ENCODE results near the gene TBRG1.

TBRG1 gene

DNA sequence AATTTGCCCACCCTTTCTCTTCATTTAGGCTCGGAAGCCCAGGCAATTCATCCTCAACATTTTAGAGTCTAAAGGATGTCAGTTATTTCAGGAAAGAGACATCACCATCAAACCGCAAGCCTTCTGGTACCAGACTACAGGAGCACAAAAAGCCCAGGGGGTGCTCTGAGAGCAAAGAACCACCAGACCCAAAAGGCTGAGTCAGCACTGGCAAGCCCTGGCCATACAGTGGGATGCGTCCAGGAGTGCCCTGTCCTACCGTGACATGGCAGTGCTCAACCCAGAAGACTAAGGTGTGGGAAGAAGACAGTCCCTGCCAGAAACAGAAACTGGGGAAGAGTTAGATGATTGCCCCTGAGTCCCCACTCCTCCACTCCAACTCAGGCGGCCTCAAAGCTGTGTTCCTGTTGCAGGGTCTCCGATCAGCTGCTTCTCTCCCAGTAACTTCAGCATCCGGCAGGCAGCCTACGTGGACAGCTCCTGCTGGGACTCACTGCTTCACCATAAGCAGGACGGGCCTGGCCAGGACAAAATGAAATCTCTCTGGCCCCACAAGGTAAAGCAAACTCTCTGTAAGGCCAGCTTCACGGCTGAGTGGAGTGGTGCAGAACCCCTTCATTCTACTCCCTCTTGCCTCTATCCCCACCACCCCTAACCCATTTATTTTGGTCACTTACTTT lies 10.0 kb upstream of the TBRG1 start:
- DNase-seq (ENCODE audit: low read depth in 2 of 2) = no peak

DNA sequence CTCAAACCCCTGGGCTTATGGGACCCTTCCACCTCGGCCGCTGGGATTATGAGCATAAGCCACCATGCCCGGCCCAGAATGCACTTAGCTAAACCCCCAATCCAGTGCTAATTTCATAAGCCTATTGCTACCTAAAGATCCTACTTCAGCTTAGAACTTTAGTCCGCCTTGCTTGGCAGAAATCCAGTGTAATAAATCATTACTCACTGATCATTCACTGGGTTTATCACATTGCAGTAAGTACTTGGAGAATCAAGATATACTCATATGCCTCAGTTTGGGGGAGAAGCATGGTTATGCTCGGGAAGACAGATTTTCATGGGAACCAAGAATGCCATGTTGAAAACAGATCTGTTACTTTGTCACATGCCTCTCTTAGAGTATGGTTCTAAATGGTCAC lies 3.8 kb upstream of the TBRG1 start:
- DNase-seq (ENCODE audit: low read depth in 2 of 2) = no peak

GRCh38 chr11:124623861-124624525 lies 1.3 kb downstream of the TBRG1 start:
- no peak for DNase-seq (ENCODE audit: low read depth in 2 of 2)

DNA sequence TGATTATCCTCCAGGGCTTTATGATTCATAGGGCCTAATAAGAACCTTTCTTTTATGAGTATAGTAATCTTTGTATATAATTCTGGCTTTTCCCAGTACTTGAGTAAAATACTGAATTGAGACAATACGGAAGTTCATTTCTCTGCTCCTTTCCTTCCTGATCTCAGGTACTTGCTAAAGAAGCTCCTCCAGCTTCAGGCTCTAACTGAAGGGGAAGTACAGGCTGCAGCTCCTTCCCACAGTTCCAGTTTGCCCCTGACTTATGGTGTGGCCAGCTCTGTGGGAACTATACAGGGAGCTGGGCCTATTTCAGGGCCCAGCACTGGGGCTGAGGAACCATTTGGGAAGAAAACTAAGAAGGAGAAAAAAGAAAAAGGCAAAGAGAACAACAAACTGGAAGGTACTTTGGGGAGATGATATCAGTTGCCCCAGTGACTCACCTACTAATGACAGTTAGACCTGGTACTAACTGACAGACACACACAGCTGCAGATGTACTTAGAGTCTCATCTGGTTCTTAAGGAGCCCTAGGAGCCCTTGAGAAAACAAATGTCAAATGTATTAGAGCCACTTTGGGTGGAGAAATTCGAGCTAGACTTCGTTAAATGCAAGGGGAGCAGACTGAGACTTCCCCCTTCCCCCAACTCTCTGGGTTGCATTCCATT lies 3.0 kb downstream of the TBRG1 start:
- DNase-seq (ENCODE audit: low read depth in 2 of 2) = no peak

- DNase-seq (ENCODE audit: low read depth in 2 of 2) = no peak
These were observed 4.9 kb downstream of the TBRG1 start for GRCh38 chr11:124627546-124627945.

GRCh38 chr11:124629961-124630360 lies 7.3 kb downstream of the TBRG1 start:
- no peak for DNase-seq (ENCODE audit: low read depth in 2 of 2)

DNA sequence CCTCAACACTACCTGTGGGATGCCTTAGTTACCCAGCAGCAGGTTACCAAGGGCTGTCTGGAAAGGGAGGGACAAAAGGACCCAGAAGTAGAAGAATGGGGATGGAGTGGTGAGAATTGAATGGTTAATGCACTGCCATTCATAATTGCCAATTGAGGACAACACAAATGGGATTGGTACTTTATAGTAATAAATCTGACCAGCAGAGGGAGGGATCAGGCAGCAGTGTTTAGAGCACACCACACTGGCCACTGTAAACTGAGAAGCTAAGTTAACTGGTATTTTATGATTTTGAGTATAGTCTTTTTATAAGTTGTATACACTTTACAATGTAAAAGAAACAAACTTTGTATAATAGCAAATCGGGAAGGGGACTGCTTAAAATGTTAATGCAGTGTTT lies 10.7 kb downstream of the TBRG1 start:
- no peak for DNase-seq (ENCODE audit: low read depth in 2 of 2)

DNA sequence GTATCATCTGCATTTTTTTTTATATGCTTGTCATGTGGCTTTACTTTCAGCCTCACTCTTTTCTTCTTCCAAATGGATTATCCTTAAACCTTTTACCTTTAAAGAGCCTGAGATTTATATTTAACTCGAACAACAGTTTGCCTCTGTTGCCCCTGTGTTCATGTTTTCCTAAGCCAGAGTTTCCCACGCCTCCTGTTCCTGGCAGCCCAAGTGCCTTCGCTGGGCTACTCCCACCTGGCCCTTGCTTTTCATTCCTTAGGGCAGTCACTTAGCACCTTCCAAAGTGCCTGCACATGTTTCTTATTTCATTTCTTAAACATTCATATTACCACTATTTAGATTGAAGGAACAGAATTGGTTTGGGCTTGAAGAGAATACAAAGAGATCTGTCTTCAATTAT lies 13.3 kb downstream of the TBRG1 start:
- no peak for DNase-seq (ENCODE audit: low read depth in 2 of 2)

DNA sequence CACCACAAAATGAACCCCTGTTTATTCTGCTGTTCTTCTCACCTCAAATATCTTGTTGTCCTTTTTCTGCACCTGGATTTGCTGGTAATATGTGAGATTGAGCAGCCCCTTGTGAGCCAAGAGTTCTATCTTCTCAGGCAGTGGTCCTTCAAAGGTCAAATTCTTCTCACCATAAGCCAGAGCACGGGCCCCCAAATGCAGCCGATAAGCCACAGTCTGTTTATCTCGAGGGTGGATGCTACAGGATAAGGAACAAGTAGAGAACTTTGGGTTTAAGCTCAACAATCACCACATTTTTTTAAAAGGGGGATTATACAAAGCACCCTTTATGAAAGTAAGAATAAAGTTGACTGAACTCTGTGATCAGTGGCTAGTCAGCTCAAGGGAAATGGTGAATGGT lies 15.8 kb downstream of the TBRG1 start:
- no peak for DNase-seq (ENCODE audit: low read depth in 2 of 2)

DNA sequence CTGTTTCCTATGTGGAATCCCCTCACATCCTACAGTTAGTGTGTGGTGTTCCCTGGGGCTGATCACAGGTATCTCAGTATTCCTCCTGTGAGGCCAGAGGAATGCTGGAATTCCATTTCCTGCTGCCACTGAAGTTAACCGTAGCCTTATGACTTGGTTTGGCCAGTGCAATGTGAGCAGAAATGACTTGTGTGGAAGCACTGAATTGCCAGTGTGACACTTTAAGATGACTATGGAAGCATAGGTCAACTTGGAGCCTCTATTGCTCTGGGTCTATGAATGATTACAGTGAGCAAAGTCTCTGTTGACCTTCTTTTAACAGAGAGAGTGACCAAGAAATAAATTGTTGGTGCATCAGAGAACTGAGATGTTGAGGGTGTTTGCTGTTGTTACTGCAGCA lies 16.5 kb downstream of the TBRG1 start:
- DNase-seq (ENCODE audit: low read depth in 2 of 2) = no peak

DNA sequence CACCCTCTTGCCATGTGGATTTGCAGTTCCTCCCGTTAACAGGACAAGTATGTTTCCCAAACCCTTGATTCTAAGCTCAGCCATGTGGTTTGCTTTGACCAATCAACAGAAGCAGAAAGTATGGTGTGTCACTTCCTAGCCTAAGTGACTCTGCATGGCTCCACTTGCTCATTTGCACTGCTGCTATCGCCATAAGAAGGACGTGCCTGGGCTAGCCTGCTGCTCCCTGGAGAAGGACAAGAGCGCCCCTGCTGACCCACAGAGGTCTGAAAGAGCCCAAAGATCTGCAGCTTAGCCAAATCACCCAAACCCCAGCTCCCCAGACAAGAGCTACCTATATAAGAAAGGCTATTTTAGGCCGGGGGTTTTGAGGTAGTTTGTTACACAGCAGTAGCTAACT lies 18.0 kb downstream of the TBRG1 start:
- no peak for DNase-seq (ENCODE audit: low read depth in 2 of 2)

DNA sequence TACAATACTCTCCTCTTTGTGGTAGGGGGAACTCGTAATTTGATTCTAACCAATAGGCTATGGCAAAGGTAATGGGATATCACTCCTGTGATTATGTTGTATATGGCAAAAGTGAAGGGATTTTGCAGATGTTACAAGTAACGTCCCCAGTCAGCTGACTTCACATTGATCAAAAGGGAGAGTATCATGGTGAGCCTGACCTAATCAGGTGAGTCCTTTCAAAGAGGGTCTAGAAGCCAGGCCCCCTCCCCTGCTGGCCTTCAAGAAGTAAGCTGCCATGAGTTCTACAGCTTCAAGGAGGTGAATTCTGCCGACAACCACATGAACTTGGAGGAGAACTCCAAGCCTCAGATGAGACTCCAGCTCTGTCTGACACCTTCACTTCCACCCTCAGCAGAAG lies 20.0 kb downstream of the TBRG1 start:
- DNase-seq (ENCODE audit: low read depth in 2 of 2) = no peak

- no peak for DNase-seq (ENCODE audit: low read depth in 2 of 2)
These were observed 20.5 kb downstream of the TBRG1 start for GRCh38 chr11:124643042-124643604.

GRCh38 chr11:124643605-124644425 lies 21.2 kb downstream of the TBRG1 start:
- DNase-seq (ENCODE audit: low read depth in 2 of 2) = no peak

GRCh38 chr11:124644426-124645280 lies 22.0 kb downstream of the TBRG1 start:
- DNase-seq (ENCODE audit: low read depth in 2 of 2) = peak; percentile 5 to 9

- DNase-seq (ENCODE audit: low read depth in 2 of 2) = no peak
These were observed 23.5 kb downstream of the TBRG1 start for GRCh38 chr11:124646148-124646547.

- no peak for DNase-seq (ENCODE audit: low read depth in 2 of 2)
These were observed 25.9 kb downstream of the TBRG1 start for GRCh38 chr11:124648610-124649009.

- no peak for DNase-seq (ENCODE audit: low read depth in 2 of 2)
These were observed 34.3 kb downstream of the TBRG1 start for GRCh38 chr11:124656774-124657630.

DNA sequence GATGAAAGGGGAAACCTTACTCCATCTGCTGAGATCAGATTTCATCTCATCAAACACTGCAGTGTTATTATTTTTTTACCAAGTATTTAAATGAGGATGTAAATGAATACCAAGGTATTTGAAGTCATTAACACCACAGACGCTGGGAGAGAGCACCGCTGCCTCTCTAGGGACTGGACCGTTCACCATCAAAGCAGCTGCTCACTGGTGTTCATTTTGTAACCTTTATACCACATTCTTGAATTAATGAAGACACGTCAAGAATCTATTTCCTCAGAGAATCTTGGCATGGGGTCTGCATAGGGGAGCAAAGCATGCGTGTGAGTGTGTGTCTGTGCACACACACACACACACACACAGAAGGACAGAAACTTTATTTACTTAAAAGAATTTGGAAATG lies 35.2 kb downstream of the TBRG1 start:
- DNase-seq (ENCODE audit: low read depth in 2 of 2) = no peak

- DNase-seq (ENCODE audit: low read depth in 2 of 2) = no peak
These were observed 35.8 kb downstream of the TBRG1 start for GRCh38 chr11:124658501-124658900.
